Myocyte (in vitro differentiated cells): ENCODE data around the gene ABHD10. TPM values are rescaled to one million over a fixed set of nuclear protein-coding genes. Genes with fewer than 3 reads are reported as not detected.
"Not testable (repeated sequence)": the region's sequence is repeated elsewhere in the genome, so short reads cannot be mapped to it uniquely, and the experiment has no call there.

Experiments
- DNase-seq: peaks from one replicate; pipeline ENCODE4 v3.0.0-alpha.2; 2012; ENCODE audit warnings: low read depth
- total RNA-seq: library from RNA; depleted of rRNA; stranded (reverse); fragments of >200 nt; gene quantifications from 2 replicates; pipeline ENCODE4 v1.2.3, GENCODE V29; 2014

Gene ABHD10
- total RNA-seq, 1 donor from 2014 or later, result 30.1 TPM

DNA sequence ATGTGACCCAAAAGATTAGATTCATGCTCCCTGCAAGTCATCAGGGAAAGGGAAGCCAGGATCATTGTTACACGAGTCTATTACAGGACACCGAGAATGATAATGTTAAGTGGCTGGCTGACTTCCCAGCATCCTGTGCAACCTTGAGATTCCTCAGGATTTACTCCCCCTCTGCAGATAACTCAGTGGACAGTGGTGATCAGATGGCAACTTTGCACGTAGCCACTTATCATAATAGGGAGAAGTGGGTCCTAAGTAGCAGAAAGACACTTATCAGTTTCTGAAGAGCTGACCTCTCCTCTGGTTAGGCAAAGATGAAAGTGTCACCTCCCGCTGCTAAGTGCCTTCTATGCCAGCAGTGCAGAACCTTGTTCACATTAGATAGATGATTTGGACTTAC, 49.0 kb downstream of the ABHD10 start:
- DNase-seq, result no peak

DNA sequence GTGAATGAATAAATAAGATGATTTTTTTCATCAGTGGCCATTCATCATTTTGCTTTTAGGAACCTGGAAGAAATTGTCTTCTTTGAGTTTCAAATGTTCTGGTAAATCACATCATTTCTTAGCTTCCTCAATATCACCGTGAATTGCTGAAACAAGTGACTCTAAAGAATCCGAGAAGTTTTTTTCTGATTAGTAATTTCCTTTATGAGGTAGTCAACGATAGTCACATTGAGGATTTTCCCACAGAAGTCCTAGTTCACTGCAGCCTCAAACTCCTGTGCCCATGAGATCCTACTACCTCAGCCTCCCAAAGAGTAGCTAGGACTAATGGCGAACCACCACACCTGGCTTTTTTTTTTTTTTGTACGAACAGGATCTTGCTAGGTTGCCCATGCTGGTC, 52.1 kb downstream of the ABHD10 start:
- DNase-seq, result no peak

DNA sequence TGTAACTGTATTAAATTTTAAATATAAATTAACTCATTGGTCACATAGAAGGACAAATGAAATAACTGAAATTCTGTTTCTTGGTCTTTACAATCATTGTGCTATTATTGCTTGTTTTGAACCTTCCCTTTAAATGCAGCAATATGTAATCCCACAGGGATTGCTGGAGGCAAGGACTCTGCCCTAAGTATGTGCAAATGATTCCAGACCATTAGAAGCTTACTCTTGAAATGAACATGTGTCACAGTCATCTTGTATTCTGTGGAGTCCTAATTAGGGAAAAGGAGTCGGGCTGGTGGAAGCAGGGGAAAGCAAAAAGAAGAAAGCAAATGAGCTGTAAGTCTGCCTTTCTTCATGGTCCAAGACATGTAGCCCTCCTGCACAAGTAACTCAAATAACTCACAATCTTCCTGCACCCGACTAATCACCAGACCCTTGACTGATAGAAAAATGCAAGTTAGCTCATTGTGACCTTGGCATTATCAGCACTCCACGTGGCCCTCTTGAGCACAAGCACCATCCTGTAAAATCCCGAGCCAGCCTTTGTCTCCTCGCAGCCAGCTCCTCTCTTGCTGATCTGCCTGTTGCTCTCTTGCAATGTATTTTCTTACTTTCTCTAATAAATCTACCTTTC, 53.4 kb downstream of the ABHD10 start:
- no peak for DNase-seq

GRCh38 chr3:112034436-112034835, 55.6 kb downstream of the ABHD10 start, which contains the start of gene TMPRSS7:
Gene TMPRSS7 (plus strand): TSS chr3:112034736. CDS start chr3:112034846, 110 bp downstream.
- no peak for DNase-seq

GRCh38 chr3:112035241-112035640, 56.4 kb downstream of the ABHD10 start:
- DNase-seq, result no peak

- DNase-seq, result not testable (repeated sequence)
Measured at GRCh38 chr3:112037194-112037593, 58.4 kb downstream of the ABHD10 start.

- DNase-seq, result peak; percentile 24
Measured at GRCh38 chr3:112038863-112039262, 60.0 kb downstream of the ABHD10 start.

- no peak for DNase-seq
Measured at GRCh38 chr3:112041321-112041720, 62.5 kb downstream of the ABHD10 start.

DNA sequence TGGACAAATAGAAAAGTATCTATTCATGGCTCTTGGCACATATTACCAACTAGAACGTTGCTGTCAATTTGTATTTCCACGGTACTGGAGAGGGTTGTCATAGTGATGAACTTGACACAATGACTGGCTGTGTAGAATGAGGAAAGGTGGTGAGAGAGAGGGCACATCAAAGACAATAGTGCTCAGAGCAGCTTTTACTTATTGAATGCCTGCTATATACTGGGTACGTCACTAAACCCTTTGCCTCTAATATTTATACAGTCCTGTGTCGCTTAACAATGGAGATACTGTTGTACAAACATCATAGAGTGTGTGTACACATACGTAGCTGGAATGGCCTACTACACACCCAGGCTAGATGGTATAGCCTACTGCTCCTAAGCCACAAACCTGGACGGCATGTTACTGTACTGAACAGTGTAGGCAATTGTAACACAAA, 64.0 kb downstream of the ABHD10 start:
- DNase-seq, result no peak

Other genes starting within 250 kb of the ABHD10 start
- gene PHLDB2, start 119.8 kb upstream of the ABHD10 start, total RNA-seq, result 53.8 and 55.5 TPM in 2 replicates
- 0.36 and 0.56 TPM in 2 replicates for gene TAGLN3, start 19.9 kb downstream of the ABHD10 start, total RNA-seq
- not detected in 2 replicates for gene TMPRSS7, start 55.7 kb downstream of the ABHD10 start, total RNA-seq
- 11.8 and 18.6 TPM in 2 replicates for gene C3orf52, start 107.4 kb downstream of the ABHD10 start, total RNA-seq
- gene GCSAM, start 154.2 kb downstream of the ABHD10 start, total RNA-seq, result not detected in 2 replicates